WI38 (cell line): ENCODE measurements around the gene CSF1.

Source experiments
- H3K4me3 ChIP-seq: 2 replicates; pipeline ENCODE4 v1.5.1; 2011; ENCODE audit warnings: low read depth, mild to moderate bottlenecking, control low read depth, low read length
- CTCF ChIP-seq: IDR thresholded peaks from 2 replicates; pipeline ENCODE4 v1.5.1; 2012; ENCODE audit warnings: low read depth, mild to moderate bottlenecking, control low read depth, low read length

CSF1 gene

GRCh38 chr1:109935451-109935900 is 24.8 kb downstream of the CSF1 start:
- no peak for TF ChIP-seq CTCF

DNA sequence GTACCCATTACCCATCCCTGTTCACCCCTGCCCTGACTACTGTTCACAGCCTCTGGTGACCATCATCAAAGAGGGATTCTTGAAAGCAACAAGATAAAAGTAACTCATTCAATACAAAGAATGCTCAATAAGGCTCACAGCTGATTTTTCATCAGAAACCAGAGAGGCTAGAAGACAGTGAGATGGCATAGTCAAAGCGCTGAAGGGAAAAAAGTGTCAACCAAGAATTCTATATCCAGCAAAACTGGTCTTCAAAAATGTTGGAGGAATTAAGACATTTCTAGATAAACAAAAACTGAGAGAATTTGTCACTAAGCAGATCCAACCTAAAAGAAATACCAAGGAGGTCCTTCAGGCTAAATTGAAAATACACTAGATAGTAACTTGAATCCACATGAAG is 27.1 kb downstream of the CSF1 start:
- TF ChIP-seq CTCF, result no peak

More at GRCh38 chr1:109935451-109935900, 24.8 kb downstream of the CSF1 start:
- no peak overlapping the region for H3K4me3 ChIP-seq

GRCh38 chr1:109938556-109938955 is 27.9 kb downstream of the CSF1 start:
- H3K4me3 ChIP-seq, result no peak overlapping the region
- TF ChIP-seq CTCF, result no peak

More for the DNA sequence above, 27.1 kb downstream of the CSF1 start:
- H3K4me3 ChIP-seq, result no peak overlapping the region

- TF ChIP-seq CTCF, result no peak
- no peak overlapping the region for H3K4me3 ChIP-seq
Observed at GRCh38 chr1:109942434-109942833, 31.8 kb downstream of the CSF1 start.

DNA sequence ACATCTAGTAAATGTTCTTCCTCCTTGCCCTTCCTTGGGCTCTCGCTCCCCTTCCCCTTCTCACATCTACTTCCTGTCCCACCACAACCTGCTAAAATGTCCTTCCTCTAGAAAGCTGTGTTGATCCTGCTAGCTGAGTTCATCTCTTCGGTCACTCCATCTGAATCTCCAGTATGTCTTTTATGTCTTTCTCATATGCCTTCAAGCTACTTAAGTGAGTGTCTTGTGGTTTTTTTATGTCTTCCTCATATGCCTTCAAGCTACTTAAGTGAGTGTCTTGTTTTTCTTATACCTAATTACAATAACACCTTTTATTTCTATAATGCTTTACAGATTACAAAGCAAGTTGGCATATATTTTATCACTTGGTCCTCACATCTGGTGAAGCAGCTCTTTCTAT is 33.9 kb downstream of the CSF1 start:
- no peak for TF ChIP-seq CTCF
- H3K4me3 ChIP-seq, result no peak overlapping the region

- no peak overlapping the region for H3K4me3 ChIP-seq
- no peak for TF ChIP-seq CTCF
Observed at GRCh38 chr1:109946511-109946910, 35.9 kb downstream of the CSF1 start.

DNA sequence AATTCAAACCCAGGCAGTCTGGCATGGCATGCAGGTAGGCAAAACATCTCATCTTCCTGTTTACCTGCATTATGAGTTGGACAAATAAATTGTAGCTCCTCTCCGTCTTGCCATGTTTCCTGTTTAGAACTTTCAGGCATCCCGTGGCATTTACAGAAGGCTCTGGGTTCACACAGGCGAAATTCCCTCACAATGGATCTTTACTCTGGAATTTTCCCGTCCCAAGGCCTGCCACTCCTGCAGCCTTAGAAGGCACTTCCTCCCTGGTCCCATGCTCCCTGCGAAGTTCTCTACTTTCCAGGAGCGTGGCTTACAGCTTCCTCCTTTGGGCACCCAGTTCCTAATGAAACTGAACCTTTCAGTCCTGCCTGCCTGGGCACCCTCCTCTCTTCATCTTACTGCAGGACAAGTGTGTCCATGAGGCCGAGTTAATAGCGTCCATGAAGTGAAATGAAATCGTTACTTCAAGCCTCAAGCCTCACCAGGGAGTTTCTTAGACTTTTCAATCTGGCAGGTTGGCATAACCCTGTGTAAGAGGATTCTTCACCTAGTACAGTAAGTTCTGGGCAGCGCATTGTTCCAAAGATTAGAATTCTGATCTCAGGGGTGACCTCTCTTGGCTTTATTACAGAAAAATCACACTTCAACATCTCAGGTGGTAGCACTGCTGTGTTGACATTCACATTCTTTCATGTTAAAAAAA is 37.1 kb downstream of the CSF1 start:
- TF ChIP-seq CTCF, result no peak
- H3K4me3 ChIP-seq, result no peak overlapping the region
